GM18861 (cell line): ENCODE results near the gene SERPINE1.

Source experiments
- ATAC-seq: cut with Tn5 transposase; IDR thresholded peaks from one replicate; pipeline ENCODE4 v1.9.1; 2021; ENCODE audit not compliant: unreplicated experiment

Gene SERPINE1

DNA sequence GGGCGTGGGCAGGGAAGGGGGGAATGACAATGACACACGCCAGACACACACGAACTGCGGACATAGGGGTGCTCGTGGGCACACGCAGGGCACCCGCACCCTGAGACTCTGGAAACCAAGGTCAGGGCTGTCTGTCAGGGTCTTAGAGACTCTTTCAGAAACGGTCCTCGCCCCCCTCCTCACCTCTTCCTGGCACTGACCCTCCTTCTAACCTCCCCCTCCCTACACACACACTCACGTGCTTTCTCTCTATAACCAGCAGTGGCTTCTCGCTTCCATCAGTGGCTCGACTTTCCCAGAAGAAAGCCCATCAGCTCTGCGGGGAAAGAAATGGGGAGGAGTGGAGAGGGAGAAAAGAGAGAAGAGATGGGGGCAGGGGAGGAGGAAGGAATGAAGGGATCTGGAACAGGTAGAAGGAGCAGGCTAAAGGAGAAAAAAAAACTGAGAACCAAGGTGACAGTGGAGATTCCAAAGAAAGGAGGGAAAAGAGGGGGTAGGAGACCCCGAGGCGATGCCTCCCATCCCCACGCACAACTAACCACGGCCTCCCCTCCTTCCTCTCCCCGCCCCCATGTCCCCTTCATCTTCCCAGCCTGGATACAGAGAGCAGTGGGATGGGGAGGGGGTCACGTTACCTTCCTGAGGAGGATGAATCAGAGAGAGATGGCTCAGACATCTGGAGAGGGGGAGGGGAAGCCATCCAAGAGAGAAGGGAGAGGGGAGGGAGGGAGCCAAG, 40.2 kb downstream of the SERPINE1 start:
- no peak for ATAC-seq

DNA sequence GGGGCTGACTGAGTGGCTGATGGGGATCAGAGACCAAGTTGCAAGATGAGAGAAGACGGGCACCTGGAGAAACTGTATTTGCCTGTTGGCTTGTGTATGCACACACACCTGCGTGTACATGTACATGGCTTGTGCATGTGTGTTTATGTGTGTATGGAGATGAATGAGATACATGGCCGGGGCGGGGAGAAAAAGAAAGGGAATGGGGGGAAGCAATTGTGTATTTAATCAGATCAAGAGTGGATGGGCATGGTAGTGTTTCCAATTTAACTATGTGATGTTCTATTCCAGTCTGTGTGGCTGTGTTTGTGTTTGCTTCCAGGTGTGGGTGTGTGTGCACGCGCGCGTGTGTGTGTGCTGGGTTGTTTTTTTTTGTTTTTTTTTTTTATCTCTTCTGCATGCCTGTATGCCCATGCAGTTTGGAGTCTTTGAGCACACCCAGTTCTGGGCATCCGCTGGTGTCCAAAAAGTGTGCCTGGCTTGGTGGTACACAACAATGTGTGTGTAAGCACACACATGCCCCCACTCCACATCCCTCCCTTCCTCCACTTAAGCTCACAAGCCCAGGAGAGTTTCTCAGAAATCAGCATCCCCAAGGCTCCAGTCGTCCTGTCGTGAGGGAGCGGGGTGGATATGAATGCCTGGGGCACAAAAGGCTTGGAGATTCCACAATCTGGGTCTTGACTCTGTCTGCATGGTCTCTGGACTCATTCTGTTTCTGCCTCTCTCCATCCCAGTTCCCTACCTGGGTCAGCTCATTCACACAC, 40.9 kb downstream of the SERPINE1 start:
- no peak for ATAC-seq

GRCh38 chr7:101168412-101169049, 41.6 kb downstream of the SERPINE1 start:
- ATAC-seq, result no peak

DNA sequence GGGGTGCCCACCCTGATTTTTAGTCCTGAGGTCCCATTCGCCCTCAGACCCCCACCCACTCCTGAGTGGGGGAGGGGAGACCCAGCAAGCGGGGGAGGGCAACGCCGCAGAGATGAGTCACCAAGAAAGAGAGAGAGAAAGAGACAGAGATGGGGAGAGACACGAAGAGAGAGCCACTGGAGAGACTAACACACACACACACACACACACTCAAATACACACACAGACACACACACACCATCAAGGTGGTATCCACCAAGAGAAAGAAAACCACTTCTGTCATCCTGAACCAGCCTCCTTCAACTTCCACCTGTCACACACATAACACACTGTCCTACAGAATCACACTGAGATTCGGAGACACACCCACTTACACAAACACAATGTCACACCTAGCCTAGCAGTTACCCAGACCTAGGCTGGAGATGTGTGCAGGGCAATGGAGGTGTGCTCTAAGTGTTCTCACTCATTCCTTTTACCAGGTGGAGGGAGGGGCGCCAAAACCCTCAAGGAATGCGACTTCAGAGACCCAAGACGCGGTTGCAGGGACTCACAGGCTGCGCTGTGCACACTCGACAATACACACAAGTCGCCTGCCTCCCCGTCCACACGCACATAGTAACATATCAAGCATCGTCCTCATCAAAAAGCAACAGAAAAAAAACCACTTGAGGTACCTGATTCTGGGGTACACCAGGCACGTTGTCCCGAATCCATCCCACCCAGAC, 42.4 kb downstream of the SERPINE1 start:
- ATAC-seq, result no peak

- ATAC-seq, result no peak
Measured at GRCh38 chr7:101169838-101170551, 43.1 kb downstream of the SERPINE1 start.

- ATAC-seq, result no peak
Measured at GRCh38 chr7:101170617-101171441, 43.9 kb downstream of the SERPINE1 start.

- ATAC-seq, result no peak
Measured at GRCh38 chr7:101171442-101171837, 44.5 kb downstream of the SERPINE1 start.

GRCh38 chr7:101172005-101172853, 45.3 kb downstream of the SERPINE1 start:
- ATAC-seq, result no peak

DNA sequence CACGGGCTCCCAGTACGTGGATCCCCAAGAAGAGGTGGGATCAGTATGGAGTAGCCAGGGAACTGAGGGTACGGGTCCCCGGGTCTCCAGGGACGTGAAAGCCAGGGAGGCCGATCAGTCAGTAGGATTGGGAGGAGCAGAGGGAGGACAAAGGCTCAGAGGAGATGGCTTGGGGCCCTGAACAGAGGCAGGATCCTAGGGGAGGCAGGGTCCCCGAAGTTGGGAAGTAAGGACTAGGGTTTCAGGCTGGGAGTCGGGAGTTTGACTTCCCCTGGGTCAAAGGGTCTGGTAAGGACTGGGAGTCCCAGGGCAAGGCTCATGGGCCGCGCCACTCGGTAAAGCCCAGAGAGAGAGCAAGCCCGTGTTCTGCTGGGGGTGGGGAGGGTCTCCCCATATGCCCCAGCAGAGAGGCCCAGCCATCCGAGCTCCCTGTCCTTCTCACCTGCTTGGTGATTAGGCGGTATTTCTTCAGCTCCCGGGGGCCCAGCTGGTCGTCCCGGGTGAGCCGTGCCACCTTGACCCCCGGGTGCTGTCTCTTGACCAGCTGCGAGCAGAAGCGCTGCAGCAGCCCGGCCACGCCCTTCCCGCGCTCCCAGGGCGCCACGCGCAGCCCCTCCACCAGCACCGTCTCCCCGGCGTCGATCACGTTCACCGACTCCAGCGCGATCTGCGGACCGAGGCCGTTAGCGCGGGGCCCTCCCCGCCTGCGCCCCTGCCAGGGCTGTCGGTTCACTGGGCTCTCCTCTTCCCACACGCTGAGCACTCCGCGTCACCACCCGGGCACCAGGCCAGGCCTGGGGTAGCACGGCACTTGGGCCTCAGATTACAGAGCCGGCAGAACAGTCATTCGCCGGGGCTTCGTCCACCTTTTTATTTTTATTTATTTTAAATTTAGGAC, 46.2 kb downstream of the SERPINE1 start:
- ATAC-seq, result no peak

DNA sequence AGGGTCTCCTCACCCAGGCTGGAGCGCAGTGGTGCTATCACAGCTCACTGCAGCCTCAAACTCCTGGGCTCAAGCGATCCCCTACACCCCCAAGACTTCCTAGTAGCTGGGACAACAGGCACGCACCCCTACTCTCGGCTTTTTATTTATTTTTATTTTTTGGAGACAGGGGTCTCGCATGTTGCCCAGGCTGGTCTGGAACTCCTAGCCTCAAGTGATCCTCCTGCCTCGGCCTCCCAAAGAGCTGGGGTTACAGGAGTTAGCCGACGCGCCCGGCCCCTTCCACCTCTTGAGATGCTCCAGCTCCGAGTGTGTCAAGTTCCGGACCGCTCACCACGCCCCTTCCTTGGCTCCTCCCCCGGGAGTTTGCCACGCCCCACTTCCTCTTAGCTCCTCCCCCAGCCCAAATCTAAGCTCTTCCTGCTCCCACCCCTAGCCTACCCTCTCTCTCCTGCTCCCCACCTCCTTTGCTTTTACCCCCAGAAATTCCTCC, 46.9 kb downstream of the SERPINE1 start:
- no peak for ATAC-seq

- no peak for ATAC-seq
Measured at GRCh38 chr7:101174322-101174854, 47.5 kb downstream of the SERPINE1 start.

DNA sequence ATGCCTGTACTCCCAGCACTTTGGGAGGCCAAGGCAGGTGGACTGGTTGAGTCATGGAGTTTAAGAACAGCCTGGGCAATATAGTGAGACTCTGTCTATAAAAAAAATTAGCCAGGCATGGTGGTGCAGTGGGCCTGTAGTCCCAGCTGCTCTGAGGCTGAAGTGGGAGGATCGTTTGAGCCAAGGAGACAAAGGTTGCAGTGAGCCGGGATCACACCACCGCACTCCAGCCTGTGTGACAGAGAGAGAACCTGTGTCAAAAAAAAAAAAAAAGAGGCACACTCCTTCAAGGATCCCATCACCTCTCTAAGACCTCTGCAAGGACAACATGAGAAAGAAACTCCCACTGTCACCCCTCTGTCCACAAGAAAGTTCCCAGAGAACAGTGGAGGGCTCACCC, 48.8 kb downstream of the SERPINE1 start:
- no peak for ATAC-seq

- no peak for ATAC-seq
Measured at GRCh38 chr7:101177644-101178043, 50.7 kb downstream of the SERPINE1 start.

DNA sequence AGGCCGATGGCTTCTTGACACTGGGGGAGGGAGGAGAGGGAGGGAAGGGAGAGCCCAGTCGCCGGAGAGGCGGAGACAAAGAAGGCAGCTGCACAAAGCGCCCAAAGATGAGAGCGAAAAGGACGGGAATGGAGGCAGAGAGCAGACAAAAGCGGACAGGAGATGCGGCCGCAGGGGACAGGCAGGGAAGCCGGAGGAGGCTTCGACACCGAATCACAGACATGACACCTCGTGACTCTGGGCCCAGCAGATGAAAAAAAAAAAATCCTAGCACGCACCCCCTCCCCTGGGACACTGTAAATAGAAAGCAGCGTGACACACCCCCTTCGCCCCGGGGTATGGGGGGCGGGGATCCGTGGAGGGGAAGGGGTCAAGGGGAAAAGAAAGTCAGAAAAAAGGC, 52.2 kb downstream of the SERPINE1 start:
- ATAC-seq, result no peak

DNA sequence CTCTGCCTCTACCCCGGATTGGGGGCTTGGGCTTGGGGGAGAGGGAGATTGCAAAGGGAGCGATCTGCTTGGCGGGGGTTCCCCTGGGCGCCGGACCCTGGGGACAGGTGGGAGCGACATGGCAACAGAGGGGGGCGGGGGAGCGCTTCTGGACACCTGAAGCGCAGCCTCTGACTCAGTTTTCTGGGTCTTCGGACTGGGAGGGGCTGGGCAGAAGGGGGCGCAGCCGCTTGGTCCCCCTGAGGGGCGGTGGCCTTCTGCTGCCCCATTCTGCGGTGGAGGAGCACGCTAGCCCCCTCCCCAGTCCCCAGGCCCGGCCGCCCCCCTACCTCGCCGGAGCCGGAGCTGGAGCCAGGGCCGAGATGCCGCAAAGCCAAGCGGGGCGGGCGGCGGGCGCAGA, 52.8 kb downstream of the SERPINE1 start:
- no peak for ATAC-seq

DNA sequence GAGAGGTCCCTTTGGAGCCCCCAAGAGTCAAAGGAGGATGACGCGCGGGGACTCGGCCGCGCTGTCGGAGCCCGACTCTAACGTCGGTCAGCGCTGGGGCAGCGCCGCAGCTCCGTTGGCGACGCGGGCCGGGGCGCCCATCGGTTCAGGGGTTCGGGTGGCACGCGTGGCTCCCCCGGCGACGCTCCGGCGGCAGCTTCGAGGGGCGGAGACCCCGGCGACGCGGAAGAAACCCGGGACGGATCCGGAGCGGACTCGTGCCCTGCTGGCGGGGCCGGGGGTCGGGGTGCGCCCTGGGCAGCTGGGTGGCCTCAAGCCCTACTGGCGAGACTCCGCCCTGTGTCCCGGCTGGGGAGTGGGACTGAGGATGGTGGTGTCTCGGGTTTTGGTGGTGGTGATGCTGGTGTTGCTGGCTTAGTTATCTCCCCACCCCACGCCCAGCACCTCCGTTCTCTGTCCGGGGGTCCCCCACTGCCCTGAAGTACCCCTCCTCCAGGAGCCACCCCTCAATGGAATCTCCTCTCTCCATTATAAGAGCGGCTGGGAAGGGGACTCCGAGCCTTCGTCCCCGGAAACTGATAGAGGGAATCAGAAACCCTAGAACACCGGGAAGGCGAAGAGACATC, 53.3 kb downstream of the SERPINE1 start, which contains the start of gene NAT16:
NAT16 (minus strand) TSS at position 164 of the 626 bp plus-strand sequence. CDS start 5,486 bp downstream, outside the sequence.
- ATAC-seq, result no peak
